PC-9 (cell line): ENCODE measurements around the gene ZNF444. TPM values are rescaled to one million over a fixed set of nuclear protein-coding genes. Genes with fewer than 3 reads are reported as not detected.
A peak's percentile ranks its signal among the peaks of the same experiment; 100 is the strongest.

ENCODE experiments used
- BruUV-seq: library from RNA; stranded (reverse); fragments of 400-500 nt; replicated peaks from 2 replicates; lab custom pipeline; 2021; lab: Mats Ljungman, UMichigan
- CTCF ChIA-PET: fragments of 300-600 bp; sonication (Branson Sonifier 250); formaldehyde crosslinking; loops from one replicate; lab custom pipeline; 2022; ENCODE audit warnings: antibody characterized with exemption; lab: Charles Lee
- POLR2A ChIA-PET: fragments of 300-600 bp; sonication (Branson Sonifier 250); formaldehyde crosslinking; loops from one replicate; lab custom pipeline; 2022; ENCODE audit warnings: antibody characterized with exemption; ENCODE audit not compliant: unreplicated experiment; lab: Charles Lee
- DNase-seq, 2 experiments: peaks; one replicate each; pipeline versions ENCODE4 v3.0.0 to v3.0.0-alpha.2; 2015 to 2022; ENCODE audit warnings: mixed read lengths in 1 of 2
- H2AFZ ChIP-seq: fragments of 200-600 bp; sonication (generic); 2 replicates; pipeline ENCODE4 v1.8.1; 2017; ENCODE audit warnings: antibody characterized with exemption
- H3F3A ChIP-seq: fragments of 200-600 bp; sonication (generic); 2 replicates; pipeline ENCODE4 v1.8.1; 2017; ENCODE audit warnings: antibody characterized with exemption, mild to moderate bottlenecking, low read depth; ENCODE audit not compliant: insufficient read depth
- H3K27ac ChIP-seq: fragments of 200-600 bp; sonication (generic); 2 replicates; pipeline ENCODE4 v1.6.1; 2016; ENCODE audit warnings: mixed run types
- H3K27me3 ChIP-seq: fragments of 200-600 bp; sonication (generic); 2 replicates; pipeline ENCODE4 v1.6.1; 2016; ENCODE audit warnings: low read depth, mixed run types; ENCODE audit not compliant: insufficient read depth
- H3K36me3 ChIP-seq: fragments of 200-600 bp; sonication (generic); 2 replicates; pipeline ENCODE4 v1.6.1; 2016; ENCODE audit warnings: low read depth, mixed run types
- H3K4me1 ChIP-seq: fragments of 200-600 bp; sonication (generic); replicated peaks from 2 replicates; pipeline ENCODE4 v1.6.1; 2016; ENCODE audit warnings: mixed run types; ENCODE audit not compliant: insufficient read depth
- H3K4me2 ChIP-seq: fragments of 200-600 bp; sonication (generic); 2 replicates; pipeline ENCODE4 v1.6.1; 2017; ENCODE audit warnings: mixed run types
- H3K4me3 ChIP-seq: fragments of 200-600 bp; sonication (generic); 2 replicates; pipeline ENCODE4 v1.6.1; 2016; ENCODE audit warnings: mixed run types
- H3K79me2 ChIP-seq: fragments of 200-600 bp; sonication (generic); 2 replicates; pipeline ENCODE4 v1.6.1; 2017; ENCODE audit warnings: low read depth, mixed run types
- H3K9me2 ChIP-seq: fragments of 200-600 bp; sonication (generic); 2 replicates; pipeline ENCODE4 v1.8.1; 2017; ENCODE audit warnings: mild to moderate bottlenecking; ENCODE audit not compliant: insufficient read depth
- H3K9me3 ChIP-seq: fragments of 200-600 bp; sonication (generic); 2 replicates; pipeline ENCODE4 v1.8.1; 2016; ENCODE audit warnings: low read depth; ENCODE audit not compliant: insufficient read depth
- H4K20me1 ChIP-seq: fragments of 200-600 bp; sonication (generic); 2 replicates; pipeline ENCODE4 v1.8.1; 2017; ENCODE audit not compliant: insufficient read depth
- EZH2 ChIP-seq: fragments of 200-600 bp; sonication (generic); IDR thresholded peaks from 2 replicates; pipeline ENCODE4 v1.8.0; 2017; ENCODE audit warnings: antibody characterized with exemption, low read depth
- intact Hi-C: fragments of 100-400 bp; cut with micrococcal nuclease; formaldehyde crosslinking; loops from one replicate; pipeline ENCODE4 v1.10.0; 2022; ENCODE audit not compliant: unreplicated experiment
- total RNA-seq: library from RNA; stranded (reverse); gene quantifications from 2 replicates; pipeline ENCODE4 v1.2.3, GENCODE V29; 2021
- TF ChIP-seq, protein P1 (sequence below): fragments of 200-600 bp; sonication (generic); conservative IDR thresholded peaks from 2 replicates; pipeline ENCODE4 v1.6.1; 2017; ENCODE audit warnings: mixed run types, antibody characterized with exemption, mild to moderate bottlenecking, moderate library complexity

ZNF444 gene
- total RNA-seq, 1 experiment from 2014 or later = 50.5 TPM

DNA sequence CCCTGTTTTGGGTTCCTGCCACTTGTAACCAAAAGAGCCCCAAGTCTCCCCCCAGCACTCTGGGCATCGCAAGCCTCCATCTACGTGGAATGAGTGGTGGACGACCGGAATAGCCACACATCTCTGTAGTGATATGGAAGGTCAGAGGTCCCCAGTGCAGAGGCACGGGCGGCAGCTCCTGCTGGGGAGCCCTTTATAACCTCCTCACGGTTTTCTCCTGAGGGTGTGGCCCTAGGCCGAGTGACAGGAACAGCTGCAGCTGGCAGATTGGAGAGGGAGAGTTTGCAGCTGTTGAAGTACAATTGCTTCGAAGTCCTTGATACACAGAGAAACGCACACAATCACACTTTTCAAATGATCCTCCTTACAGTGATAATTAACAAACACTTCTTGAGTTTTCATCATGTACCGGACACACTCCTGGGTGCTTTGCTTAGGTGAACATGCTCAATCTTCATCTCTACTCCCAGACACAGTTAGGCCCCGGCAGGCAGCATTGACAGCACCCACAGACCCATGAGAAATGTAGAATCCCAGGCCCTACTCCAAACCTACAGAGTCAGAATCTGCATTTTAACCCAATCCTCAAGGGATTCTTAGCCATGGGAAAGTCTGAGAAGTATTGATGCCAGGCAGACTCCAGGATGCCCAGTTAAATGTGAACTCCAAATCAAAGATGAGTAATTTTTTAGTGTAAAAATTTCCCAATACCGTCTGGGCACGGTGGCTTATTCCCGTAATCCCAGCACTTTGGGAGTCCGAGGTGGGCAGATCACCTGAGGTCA is 15.1 kb upstream of the ZNF444 start:
- DNase-seq = peak in 1 of 2 experiments; percentile 32
- TF ChIP-seq EZH2 = no peak
- TF ChIP-seq, protein P1, sequence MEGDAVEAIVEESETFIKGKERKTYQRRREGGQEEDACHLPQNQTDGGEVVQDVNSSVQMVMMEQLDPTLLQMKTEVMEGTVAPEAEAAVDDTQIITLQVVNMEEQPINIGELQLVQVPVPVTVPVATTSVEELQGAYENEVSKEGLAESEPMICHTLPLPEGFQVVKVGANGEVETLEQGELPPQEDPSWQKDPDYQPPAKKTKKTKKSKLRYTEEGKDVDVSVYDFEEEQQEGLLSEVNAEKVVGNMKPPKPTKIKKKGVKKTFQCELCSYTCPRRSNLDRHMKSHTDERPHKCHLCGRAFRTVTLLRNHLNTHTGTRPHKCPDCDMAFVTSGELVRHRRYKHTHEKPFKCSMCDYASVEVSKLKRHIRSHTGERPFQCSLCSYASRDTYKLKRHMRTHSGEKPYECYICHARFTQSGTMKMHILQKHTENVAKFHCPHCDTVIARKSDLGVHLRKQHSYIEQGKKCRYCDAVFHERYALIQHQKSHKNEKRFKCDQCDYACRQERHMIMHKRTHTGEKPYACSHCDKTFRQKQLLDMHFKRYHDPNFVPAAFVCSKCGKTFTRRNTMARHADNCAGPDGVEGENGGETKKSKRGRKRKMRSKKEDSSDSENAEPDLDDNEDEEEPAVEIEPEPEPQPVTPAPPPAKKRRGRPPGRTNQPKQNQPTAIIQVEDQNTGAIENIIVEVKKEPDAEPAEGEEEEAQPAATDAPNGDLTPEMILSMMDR = no peak
- Histone ChIP-seq H2AFZ (no peak overlapping the region), H3K4me2 (no peak overlapping the region), H3K9me3 (no peaks in the 10 kb centered on the region), H3K27me3 (no peaks in the 10 kb centered on the region), H3F3A (peaks cover 8% of the 10 kb centered on the region; the same call in 1 of the 2 replicates), H3K4me3 (no peak overlapping the region), H3K27ac (no peak overlapping the region), H3K4me1 (no peaks in the 10 kb centered on the region; the same call in 1 of the 2 replicates), H3K79me2 (no peaks in the 10 kb centered on the region), H3K36me3 (no peaks in the 10 kb centered on the region), H3K9me2 (no peaks in the 10 kb centered on the region), H4K20me1 (no peaks in the 10 kb centered on the region)
- ChIA-PET POLR2A (interaction anchor here (0.7 kb wide), 1 partner anchor 193 kb away, joined by 4 read pairs; no protein-coding TSS in a partner anchor), CTCF (no interaction called here)
- no TSS peak for BruUV-seq
- intact Hi-C loops = no loop called here

DNA sequence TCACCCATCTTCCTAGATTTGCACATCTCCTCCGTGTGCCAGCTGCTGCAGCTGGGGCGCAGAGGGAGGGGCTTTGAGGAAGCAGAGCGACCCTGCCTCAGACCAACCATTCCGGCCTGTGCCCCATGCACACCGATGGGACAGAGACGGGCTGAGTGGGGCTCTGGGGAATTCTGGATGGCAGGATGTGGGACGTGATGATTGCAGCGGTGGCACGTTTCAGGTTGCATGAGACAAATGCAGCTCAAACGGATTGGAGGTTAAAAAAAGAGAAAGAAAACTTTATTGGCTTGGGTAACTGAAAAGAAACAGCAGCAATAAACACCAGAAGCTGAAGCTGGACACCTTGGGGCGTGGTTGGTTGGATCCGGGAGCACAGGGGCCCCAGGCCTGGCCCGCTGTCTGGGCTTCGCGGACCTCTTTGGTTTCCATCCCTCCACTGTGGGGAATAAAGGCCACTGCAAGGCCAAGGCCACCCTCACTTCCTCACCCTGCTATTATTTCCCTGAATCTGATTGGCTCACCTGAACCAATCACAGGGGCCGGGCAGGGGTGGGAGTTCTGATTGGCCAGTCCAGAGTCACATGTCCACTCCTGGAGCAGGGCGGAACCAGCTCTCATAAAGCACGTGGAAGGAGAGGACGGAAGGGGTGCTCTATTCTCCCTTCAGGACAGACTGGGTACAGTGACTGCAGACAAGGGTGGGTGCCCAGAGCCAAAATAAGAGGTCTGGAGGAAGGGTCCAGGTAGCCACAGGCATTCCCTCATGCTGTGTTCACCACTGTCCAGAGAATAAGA is 13.9 kb upstream of the ZNF444 start:
- Histone ChIP-seq H3K27ac (no peak overlapping the region), H3K79me2 (no peaks in the 10 kb centered on the region), H3K4me3 (no peak overlapping the region), H4K20me1 (no peaks in the 10 kb centered on the region), H3K27me3 (no peaks in the 10 kb centered on the region), H3K4me1 (no peaks in the 10 kb centered on the region), H3K36me3 (no peaks in the 10 kb centered on the region), H3K9me2 (no peaks in the 10 kb centered on the region), H2AFZ (no peak overlapping the region), H3K9me3 (no peaks in the 10 kb centered on the region), H3F3A (peaks cover 2% of the 10 kb centered on the region; the same call in 1 of the 2 replicates), H3K4me2 (no peak overlapping the region)
- BruUV-seq = no TSS peak
- peak in 1 of 2 experiments; percentile 28 for DNase-seq
- intact Hi-C loops = no loop called here
- TF ChIP-seq, protein P1 = no peak
- TF ChIP-seq EZH2 = no peak
- POLR2A ChIA-PET = interaction anchor here (0.7 kb wide), 1 partner anchor 192 kb away, joined by 4 read pairs; no protein-coding TSS in a partner anchor
- CTCF ChIA-PET = no interaction called here

DNA sequence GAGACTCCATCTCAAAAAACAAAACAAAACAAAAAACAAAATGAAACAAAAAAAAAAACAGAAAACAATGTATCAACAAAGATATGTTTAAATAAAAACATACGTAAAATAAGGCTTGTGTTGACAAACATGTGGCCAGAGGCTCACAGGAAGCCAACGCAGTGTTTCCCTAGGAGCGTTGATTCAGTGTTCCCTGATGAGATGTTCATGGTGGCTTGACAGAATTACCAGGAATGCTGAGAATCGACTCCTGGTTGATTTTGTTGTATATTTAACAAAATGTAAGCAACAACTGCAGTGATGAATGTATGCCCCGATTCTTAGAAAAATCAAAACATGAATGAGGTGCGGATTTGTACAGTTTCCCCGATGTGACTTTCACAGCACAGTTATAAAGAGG is 11.1 kb upstream of the ZNF444 start:
- no peak for TF ChIP-seq EZH2
- TF ChIP-seq, protein P1 = no peak
- DNase-seq = no peak
- ChIA-PET CTCF (no interaction called here), POLR2A (no interaction called here)
- H3K27ac ChIP-seq = no peak overlapping the region
- H3K4me2 ChIP-seq = no peak overlapping the region
- intact Hi-C loops = no loop called here
- no peaks in the 10 kb centered on the region for H3K79me2 ChIP-seq
- no peaks in the 10 kb centered on the region for H3K9me3 ChIP-seq
- H3F3A ChIP-seq = peaks cover 11% of the 10 kb centered on the region; the same call in 1 of the 2 replicates
- H3K27me3 ChIP-seq = no peaks in the 10 kb centered on the region
- H3K9me2 ChIP-seq = no peaks in the 10 kb centered on the region
- H3K36me3 ChIP-seq = no peaks in the 10 kb centered on the region
- H3K4me3 ChIP-seq = no peak overlapping the region
- peaks cover 5% of the 10 kb centered on the region; the same call in 1 of the 2 replicates for H3K4me1 ChIP-seq
- no peak overlapping the region for H2AFZ ChIP-seq
- H4K20me1 ChIP-seq = no peaks in the 10 kb centered on the region
- no TSS peak for BruUV-seq
